T-helper 9 cell (primary cell): ENCODE measurements around the gene RPS6KA3.
"Not testable (repeated sequence)": the region's sequence is repeated elsewhere in the genome, so short reads cannot be mapped to it uniquely, and the experiment has no call there.

ENCODE experiments used
- DNase-seq: peaks from one replicate; pipeline ENCODE4 v3.0.0-alpha.2; 2020

Gene RPS6KA3

DNA sequence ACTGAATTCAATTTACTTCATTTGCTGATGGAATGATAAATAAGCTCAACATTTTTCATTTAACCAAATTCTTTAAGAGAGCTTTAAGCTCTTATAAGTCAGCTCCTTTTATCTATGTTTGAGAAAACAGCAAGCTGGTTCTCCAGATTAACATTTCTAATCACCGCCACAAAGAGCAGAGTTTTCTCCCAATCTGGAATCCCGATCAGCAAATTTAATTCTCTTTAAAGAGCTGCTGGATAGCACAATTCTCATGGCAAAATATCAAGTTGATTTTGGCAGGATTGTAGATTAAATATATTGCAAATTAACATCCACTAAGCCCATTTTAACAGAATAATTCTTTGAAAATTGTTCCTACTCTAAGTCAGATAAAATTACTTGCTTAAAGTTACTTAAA is 48.8 kb downstream of the RPS6KA3 start:
- no peak for DNase-seq

DNA sequence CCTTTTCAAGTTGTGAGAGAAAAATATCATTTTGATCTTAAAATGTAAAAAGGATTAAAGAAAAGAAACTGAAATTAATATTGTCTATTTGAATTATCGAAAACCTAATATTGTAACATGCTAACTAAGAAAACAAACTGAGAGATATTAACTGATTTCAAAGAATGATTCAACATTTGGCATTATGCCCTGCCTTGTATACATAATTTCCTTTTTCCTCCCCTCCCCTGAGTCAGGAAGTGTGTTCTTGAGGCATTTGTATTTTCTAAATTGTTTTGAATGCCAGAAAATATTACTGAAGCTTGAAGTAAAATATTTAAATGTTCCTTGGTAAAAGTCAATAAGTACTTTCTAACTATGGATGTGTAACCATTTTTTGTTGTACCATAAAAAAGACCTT is 49.4 kb downstream of the RPS6KA3 start:
- no peak for DNase-seq

DNA sequence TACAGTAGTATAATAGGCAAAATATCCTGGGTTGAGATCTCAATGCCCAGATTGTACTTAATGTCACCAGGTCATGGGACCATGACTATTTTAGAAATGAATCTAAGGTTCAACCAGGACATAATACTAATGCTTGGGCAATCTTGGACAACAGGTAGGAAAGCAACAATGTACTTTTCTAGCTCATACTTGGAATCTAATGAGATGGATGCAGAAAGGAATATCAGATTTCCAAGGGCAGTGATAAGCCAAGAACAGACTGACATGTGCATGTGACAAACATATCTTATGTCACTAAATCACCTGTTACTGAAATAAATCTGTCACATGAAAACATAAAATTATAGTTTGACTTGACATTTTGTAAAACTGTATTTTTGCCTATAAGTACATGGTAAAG is 51.1 kb downstream of the RPS6KA3 start:
- no peak for DNase-seq

DNA sequence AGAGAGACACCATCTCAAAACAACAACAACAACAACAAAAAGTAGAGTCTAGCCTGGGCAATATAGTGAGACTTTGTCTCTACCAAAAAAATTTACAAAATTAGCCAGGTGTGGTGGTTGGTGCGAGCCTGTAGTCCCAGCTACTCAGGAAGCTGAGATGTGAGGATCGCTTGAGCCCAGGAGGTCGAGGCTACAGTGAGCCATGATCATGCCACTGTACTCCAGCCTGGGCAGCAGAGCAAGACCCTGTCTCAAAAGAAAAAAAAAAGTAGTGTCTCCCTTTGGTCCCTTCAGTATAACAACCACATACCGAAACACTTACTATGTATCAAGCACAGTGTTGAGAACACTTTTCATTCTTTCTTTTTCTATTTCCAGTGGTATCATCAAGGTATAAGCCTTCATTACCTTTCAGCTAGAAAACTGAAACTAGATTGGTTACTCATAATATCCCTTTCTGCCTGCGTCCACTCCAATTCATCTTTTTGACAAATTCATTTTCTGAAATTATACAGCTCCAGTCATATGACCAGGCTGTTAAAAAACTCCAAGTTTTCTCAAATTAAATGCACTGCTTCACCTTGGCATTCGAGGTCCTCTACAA is 54.1 kb downstream of the RPS6KA3 start:
- no peak for DNase-seq

DNA sequence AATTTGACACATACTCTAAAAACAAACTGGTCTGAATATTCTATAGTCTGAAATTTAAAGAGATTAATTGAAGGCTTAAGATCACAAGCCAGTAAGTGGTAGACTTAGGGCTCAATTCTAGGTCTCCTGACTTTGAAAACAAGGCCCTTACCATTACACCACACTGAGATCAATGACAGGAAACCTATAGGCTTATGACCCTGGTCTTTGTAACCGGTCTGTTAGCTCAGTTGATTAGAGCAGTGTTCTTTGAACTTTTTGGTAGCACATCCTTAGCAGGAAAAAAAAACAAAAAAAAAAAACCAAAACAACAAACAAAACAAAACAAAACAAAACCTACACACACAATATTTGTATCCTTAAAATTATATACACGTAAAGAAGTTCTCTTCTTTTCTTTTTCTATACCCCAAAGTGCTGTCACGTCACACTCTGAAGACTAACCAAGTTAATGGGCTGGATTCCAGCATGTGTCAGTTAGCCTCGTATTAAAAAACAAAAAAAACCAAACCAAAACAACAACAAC is 55.4 kb downstream of the RPS6KA3 start:
- DNase-seq, result no peak

DNA sequence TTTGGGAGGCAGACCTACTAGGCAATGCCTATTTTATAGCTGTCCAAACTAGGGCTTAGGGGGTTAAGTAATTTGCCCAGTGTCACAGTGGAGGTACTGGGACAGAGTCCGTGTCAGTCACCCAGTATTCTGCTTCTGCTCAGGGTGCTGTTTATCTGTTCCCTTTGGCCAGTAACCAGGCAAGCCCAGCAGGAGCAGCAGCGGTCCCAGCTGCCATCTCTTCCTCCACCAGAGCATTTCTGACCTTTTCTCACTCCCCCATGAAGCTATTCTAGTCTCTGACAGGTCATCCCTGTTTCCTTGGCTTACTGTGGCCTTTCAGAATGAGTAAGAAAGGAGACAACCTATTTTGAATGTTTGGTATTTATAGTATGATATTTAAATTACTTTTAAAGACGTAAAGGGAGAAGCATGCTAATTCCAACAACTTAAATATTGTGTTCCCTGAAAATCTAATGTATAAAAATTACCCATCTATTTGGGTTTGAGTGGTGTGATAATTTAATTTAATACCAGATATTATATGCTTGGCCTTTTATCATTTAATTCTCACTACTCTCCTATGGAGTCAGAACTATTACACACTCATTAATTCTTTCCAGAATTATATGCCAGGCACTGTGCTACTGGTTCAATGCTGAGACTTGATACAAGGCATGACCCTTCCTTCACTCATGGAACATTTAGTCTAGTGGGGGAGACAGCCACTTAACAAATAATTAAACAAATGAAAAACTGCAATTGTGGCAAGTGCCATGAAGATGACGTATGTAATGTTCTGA is 60.6 kb downstream of the RPS6KA3 start:
- DNase-seq, result no peak

DNA sequence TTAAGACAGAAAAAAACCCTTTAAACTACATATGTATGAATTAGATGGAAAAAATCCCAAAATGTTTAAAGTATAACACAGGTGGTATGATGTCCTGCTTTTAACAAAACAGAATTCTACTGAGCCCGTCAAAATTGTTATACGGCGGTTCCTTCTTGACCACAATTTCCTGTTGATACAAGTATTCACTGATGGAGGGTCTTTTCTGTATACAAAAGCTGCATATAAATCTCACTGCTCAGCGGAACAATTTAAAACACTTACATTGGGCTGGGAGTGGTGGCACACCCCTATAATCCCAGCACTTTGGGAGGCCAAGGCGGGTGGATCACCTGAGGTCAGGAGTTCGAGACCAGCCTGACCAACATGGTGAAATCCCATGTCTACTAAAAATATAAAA is 62.4 kb downstream of the RPS6KA3 start:
- no peak for DNase-seq

DNA sequence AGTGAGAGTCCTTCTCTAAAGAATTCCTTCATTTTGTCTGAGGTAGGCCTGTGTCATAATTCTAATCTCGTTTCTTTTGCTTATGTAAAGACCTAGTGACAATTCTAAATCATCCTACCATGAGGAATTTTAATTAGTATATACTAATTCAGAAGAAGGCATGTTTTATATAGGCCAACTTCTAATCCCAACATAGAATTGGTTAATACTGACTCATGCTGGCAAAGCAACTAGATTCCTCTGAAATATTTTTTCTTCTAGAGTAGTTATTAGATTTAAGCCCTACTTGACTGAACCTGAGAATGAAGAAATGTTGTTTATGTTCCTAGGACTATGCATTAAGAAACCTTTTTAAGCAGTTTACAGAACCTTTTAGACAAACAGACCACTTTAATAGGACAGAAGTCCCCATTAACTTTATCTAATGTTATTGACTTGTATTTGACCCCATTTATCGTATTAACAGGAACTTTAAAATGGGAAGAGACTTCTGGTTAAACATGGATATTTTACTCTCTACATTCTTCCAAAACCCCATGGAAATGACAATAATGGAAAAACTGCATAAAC is 69.0 kb downstream of the RPS6KA3 start:
- no peak for DNase-seq

DNA sequence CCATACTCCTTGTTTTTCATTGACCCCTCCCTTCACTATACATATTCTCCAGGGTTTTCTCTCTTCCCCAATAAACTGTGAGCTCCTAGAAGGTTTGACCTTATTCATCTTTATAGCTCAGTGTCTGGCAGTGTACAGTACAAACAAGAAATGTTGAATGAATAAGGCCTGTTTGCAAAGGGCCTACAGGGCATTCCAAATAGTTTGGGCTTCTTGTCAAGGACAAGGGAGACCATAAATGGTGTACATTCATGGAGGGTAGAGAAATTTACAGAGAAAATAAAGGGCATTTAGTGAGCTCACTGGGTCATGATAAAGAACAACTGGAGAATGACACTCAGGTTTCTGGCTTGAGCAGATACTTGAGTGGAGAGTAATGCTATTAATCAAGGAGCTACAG is 77.5 kb downstream of the RPS6KA3 start:
- no peak for DNase-seq

DNA sequence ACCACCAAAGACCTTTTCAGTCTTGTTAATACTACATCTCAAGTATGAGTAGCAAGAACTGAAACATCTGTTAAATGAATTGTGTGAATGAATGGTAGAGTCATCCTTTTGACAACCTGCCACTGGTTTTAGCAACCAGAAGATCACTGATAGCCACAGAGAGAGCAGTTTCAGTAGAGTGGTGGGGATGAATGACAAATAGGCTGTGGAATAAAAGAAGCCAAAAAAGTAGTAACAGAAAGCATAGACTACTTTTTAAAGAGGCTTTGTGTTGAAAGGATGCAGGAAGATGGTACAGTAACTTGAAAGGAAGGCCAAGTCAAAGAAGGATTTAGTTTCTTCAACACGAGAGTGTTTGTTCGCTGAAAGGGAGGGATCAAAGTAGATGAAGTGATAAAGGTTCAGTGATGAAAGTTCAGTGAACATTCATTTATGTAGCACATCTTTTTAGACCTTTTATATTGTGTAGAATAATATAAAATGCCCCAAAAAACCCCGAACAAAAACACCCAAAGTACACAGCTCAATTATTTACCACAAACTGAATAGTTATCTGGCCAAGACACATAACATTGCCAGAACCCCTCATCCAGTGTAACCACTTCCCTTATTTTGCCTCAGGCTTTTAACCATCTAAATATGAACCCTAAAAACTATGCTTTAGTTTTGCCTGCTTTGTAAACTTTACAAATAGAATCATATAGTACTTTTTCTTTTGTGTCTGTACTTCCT is 84.9 kb downstream of the RPS6KA3 start:
- no peak for DNase-seq

DNA sequence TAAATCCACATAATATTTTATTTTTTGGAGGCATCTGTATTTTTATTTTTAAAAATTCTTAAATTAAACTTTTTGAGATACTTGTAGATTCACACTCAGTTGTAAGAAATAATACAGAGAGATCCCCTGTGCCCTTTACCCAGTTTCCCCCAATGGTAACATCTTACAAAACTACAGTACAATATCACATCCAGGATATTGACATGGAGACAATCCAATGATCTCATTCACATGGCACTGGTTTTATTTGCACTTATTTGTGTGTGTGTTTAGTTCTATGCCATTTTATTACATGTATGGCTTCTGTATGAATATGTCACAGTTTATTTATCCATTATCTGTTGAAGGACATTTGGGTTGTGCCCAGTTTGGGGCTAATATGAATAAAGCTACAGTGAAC is 89.6 kb downstream of the RPS6KA3 start:
- no peak for DNase-seq

DNA sequence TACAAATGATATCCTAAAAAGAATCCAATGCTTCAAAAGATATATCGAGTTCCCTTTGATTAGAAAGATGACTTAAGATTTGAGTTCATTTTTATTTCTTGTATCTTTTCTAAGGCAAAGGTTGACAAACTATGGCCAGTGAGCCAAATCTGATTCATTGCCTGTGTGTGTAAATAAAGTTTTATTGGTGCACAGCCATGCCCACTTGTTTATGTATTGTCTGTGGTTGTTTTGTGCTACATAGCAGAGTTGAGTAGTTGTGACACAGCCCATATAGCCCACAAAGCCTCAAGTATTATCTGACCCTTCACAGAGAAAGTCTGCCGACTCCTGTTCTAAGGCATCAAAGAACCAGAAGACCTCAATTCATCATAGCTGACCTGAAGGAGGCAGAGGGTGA is 92.9 kb downstream of the RPS6KA3 start:
- DNase-seq, result no peak

DNA sequence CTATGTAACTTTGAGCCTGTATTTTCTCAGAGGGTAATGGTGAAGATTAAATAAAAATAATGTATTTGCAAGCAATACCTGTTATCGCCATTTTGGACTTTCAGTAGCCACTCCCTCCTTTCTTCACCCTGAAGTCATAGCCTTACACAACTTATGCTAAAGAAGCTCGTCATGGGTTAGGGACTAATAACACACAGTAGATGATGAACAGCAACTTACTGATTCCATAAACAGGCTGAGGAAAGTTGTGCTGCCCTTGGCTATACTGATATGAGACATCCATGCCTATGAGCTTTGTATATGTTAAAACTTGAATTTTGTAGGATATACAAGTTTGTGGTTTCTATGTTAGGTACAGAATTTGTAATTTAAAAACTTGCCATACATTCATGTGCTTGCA is 93.4 kb downstream of the RPS6KA3 start:
- no peak for DNase-seq

DNA sequence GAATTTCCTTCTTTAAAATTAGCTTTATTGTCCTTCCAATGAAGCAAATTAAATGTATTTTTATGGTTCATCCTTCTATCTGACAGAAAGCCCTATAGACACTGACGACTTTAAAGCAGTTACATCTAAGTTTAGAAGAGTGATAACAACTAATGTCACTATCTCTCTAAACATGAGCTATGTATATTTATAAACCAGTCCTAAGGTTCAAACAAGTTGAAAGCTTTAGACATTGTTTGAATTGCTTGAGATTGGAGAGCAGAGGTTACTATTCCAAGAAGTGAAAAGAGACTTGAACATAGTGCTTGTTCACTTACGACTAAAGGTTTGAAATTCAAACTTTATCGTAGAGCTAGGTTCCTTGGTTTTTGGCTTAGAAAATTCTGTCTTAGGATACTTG is 94.8 kb downstream of the RPS6KA3 start:
- DNase-seq, result no peak

DNA sequence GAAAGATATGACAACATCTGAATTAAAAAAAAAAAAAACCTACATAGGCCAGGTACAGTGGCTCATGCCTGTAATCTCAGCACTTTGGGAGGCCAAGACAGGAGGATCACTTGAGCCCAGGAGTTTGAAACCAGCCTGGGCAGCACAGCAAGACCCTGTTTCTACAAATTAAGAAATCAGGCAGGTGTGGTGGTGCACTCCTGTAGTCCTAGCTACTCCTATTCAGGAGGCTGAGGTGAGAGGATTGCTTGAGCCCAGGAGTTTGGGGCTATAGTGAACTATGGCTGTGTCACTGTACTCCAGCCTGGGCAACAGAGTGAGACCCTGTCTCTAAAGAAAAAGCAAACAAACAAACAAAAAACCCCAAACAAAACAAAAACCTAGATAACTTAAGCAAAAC is 104.2 kb downstream of the RPS6KA3 start:
- not testable (repeated sequence) for DNase-seq

DNA sequence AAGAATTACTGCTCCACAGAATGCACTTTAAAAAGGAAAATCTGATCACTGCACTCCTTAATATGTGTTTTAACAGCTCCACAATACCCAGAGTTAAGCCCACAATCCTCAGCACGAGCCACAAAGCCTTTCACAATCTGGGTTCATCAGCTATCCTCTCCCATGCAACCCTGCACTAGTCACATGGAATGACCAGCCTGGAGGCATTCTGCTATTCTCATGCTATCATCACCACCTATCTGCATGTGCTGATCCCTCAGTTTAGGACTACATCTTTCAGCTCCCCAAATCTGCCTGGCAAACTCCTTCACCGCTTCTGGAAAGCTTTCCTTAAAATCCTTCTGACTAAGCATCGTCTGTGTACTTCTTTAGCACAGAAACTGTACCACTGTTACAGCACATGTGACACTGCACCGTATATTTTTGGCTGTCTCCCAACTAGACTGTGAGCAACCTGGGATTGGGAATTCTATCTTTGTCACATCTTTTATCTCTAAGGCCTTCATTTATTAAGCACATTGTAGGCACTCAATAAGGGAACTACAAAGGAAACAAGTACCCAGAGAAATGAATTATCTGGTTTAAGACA is 106.8 kb downstream of the RPS6KA3 start:
- DNase-seq, result no peak

DNA sequence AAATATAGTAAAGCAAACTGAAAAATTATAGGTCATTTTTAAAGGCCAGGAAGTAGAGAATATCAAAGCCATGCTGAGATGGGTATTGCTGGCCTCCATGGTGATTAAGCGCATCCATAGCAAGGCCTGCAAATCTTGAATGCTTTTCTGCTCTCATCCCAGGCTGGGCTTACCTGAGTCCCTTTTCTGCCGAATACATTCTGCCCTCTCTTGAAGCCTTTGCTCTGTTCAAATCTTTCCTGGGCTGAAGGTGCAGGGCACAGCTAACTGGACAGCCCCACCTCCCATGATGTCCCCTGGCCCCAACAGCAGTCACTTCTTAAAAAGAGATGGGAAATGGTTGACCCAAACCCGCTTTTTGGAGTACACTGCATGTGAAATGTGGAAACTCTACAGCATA is 115.0 kb downstream of the RPS6KA3 start:
- DNase-seq, result no peak

DNA sequence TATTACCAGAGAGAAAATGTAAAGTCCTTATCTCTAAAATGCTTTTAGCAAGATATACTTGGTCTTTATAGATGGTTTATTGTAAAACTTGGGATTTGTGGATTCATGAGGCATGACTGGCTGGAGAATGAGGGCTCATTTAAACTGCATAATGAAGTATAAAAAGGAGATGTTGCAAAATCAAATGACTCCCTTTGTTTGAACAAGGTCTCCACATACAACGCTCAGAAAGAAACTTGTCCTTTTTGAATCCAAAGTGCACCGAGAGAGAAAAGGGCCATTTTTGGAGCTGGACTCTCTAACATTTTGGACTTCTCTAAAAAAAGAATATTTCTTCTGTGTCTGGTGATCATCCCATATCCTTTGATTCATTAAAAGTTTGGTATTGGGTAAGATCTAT is 117.4 kb downstream of the RPS6KA3 start:
- DNase-seq, result no peak

DNA sequence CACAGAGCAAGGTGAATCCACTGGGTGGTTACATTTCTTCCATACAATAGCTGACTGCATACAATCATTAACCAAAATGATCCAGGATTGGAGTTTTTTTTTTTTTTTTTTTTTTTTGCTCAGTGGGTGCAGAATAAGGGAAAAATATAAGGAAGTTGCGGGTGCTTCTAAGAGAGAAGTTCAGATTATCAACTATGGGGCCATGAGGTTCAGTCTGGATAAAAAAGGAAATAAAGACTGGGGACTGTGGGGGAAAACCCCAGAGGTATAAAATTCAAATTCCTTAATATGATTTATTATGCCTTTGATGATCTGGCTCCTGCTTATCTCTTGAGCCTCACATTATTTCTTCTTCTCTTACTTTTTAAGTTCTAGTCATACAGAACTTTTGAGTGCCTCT is 119.1 kb downstream of the RPS6KA3 start:
- no peak for DNase-seq

DNA sequence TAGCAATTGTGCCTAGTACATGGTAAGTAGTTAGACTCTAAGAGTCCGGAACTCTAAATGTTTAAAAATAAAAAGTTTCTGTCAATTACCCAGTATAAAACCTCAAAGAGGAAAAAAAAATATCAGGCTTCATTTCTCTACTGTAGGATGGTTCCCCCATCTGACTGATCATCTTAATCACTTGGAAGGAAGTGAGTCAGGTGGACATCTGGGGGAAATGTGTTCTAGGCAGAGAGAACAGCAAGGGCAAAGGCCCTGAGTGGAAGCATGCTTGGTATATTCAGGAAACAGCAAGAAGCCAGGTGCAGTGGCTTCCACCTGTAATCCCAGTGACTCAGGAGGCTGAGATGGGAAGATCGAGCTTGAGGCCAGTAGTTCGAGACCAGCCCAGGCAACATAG is 122.2 kb downstream of the RPS6KA3 start:
- no peak for DNase-seq

DNA sequence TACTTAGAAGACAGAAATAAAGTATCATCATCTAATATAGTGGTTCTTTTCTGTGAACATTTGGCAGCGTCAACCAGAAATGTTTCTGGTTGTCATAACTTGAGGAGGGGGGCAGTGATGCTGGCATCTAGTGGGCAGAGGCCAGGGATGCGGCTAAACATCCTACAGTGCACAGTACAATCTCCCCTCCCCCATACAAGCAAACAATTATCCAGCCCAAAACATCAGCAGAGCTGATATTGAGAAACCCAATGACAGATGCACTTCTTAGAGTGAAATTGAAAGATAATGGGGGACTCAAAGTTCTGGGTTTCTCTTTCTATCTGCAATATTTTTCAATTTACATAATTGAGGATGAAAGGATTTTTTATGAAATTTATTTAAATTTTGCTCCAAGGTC is 123.1 kb downstream of the RPS6KA3 start:
- DNase-seq, result no peak

DNA sequence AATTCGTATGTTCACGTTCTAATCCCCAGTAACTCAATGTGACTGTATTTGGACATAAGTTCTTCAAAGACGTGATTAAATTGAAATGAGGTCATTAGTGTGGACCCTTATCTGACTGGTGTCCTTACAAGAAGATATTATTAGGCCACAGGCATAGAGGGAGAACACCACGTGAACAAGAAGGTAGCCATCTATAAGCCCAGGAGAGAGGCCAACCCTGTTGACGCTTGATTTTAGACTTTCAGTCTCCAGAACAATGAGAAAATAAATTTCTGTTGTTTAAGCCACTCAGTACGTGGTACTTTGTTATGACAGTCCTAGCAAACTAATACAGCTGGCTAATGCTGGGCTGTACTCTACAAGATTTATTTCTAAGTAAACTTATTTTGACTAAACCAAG is 123.6 kb downstream of the RPS6KA3 start:
- no peak for DNase-seq
